HG02642 (cell line): Measurements from ENCODE around the gene JUP.
"Not testable (repeated sequence)": the region's sequence is repeated elsewhere in the genome, so short reads cannot be mapped to it uniquely, and the experiment has no call there.

ENCODE experiments used
- ATAC-seq: cut with Tn5 transposase; IDR thresholded peaks from one replicate; pipeline ENCODE4 v1.9.1; 2021; ENCODE audit warnings: mild to moderate bottlenecking; ENCODE audit not compliant: unreplicated experiment, poor library complexity

JUP gene

GRCh38 chr17:41782142-41782541, 4.4 kb downstream of the JUP start:
- no peak for ATAC-seq

- no peak for ATAC-seq
Measured at GRCh38 chr17:41781404-41782110, 5.0 kb downstream of the JUP start.

DNA sequence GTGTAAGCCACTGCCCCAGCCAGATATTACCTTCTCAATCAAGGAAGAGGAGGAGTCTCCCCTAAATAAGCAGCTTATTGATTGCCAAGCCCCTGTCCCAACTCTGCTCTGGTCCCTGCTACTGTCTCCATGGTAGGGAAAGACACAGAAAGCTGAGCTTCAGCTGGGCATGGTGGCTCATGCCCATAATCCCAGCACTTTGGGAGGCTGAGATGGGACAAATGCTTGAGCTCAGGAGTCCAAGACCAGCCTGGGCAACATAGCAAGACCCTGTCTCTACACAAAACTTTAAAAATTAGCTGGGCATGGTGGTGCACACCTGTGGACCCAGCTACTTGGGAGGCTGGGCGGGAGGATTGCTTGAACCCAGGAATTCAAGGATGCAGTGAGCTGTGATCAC, 6.6 kb downstream of the JUP start:
- no peak for ATAC-seq

- no peak for ATAC-seq
Measured at GRCh38 chr17:41777574-41778188, 8.8 kb downstream of the JUP start.

- ATAC-seq, result no peak
Measured at GRCh38 chr17:41777157-41777573, 9.3 kb downstream of the JUP start.

- not testable (repeated sequence) for ATAC-seq
Measured at GRCh38 chr17:41776262-41776900, 10.1 kb downstream of the JUP start.

DNA sequence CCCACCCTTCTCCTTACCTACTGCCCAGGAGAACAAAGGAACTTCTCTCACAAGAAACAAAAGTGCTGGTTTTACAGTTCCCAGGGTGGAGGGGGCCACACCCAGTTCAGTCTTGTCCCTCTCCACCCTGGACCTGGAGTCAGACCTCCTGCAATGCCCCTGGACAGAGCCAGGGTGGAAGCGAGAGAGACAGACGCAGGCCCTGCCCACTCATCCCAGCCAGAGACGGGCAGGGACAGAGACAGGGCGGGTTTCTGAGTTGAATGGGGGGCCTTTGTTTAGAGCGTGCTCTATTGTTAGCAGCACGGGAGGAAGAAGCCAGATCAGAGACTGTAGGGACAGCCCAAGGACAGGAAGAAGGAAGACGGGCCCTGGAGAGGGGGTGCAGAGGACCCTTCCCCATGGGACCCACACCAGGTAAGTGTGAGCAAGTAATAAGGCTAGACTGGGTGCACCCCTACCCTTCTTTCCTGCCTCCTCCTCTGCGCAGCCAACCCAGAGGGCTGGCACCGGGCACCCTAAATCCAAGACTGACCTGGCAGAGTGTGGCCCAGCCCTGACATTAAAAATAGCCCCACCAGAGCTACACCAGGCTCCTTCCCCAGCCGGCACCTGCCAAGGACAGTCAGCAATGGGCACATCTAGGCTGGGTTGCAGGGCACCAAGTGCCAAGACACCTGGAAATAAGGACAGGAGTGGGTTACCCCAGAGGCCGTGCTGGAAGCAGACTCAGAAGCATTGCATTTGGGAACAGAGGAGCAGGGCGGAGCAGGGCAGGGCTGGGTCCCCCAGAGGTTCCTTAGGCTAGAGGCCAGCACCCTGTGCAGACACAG, 10.9 kb downstream of the JUP start:
- no peak for ATAC-seq

- no peak for ATAC-seq
Measured at GRCh38 chr17:41773731-41774193, 12.7 kb downstream of the JUP start.

DNA sequence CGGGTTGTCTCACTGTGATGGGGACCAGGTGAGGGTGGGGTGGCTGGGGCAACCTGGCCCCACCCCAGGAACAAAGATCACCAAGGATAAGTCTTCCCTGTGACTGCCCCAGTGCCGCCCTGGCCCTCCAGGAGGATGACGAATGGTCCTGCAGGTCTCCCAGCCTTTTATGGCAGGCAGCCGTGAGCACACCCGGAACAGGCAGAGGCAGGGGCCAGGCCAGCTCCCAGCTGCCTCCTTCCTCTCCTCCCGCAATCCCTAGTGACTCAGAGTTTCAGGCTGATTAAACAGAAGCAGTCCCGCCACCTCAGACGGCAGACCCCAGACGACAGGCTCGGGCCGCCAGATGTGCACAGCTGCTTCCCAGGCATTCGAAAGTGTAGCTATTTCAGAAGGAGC, 13.3 kb downstream of the JUP start:
- no peak for ATAC-seq

DNA sequence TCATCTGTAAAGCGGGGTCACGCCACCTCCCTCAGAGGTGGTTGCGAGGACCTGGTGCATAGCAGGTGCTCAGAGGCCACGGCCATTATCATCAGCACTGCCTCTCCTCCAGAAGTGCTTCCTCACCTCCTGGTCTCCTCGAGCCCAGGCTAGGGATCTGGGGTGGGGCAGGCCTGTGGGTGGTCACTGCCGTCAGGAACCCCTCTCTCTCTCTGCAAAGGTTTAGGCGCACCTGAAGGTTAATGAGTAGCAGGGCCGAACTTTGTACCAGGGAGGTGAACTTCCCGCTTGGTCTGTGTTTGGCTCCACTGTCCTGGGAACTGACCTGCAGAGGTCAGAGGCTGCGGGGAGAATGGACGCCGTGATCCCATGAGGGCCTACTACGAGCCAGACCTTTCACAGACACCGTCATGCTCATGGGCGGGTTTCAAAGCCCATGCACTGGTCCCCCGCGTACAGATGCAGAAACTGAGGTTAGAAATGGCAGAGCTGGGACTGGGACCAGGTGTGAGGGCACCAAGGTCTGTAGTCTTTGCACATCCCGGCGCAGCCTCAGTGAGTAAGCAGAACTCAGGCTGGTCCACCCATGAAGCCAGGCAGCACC, 13.8 kb downstream of the JUP start:
- no peak for ATAC-seq

DNA sequence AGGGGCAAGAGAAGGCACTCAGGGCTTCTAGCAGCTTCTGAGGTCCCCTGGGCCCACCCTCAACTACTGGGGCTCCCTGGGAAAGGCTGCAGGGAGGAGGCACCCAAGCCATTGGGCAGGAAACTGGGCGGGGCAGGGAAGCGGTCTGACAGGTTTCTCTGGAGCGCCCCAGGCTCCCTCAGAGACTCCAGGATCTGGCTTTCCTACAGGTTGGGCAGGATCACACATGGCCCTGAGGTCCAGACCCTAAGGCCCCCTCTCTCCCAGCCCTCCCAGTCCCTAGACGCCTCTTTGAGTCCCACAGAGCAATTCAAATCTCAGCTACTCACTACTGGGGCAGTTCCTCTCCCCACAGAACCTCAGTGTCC, 14.3 kb downstream of the JUP start:
- ATAC-seq, result no peak

DNA sequence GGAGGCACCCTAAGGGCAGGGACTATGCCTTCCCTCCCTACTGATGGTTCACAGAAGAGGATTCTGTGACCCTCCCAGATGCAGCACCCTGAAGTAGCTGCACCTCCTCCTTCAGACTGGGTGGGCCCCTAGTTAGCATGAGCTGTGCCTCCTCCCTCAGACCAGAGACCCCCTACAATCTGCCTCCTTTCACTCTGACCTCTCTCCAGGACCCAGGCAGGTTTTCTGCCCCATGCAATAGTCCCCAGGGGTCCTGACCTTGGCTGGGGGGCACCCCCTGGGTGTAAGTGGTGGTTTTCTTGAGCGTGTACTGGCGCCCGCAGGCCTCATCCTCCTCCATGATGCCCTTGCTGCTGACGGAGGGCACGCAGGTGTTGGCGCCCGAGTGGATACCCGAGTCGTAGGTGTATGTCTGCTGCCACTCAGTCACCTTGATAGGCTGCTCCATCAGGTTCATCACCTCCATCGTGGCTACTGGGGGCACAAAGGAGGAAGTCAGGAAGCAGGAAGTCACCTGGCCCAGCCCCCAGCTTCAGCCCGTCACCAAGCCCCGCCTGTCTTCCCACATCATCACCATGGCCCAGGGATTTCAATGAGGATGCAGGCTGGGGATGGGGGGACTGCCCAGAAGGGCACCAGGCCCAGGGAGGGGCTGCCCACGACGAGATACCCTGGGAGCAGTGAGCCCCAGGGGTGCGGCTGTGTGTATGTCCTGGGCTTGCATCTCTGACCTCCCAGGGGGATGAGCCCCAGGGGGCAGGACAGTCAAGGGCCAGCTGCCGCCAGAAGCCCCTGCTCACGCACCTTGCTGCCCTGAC, 14.9 kb downstream of the JUP start:
- no peak for ATAC-seq

DNA sequence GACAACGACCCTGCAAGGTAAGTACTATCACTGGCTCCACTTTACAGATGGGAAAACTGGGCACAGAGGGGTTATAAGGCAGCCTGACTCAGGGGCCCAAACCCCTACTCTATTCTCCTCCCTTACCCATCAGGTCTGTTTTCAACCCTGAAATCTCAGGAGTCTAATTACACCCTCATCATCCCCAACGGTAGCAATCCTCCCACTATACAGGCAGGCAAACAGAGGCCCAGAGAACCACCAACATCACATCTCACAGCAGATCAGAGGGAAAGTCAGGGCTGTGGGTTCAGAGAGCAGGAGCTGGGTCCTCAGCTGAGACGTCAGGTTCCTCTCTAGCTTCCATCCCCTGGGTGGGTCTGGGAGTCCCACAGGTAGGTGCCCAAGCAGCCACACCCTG, 16.5 kb downstream of the JUP start:
- ATAC-seq, result no peak

GRCh38 chr17:41769346-41769862, 17.1 kb downstream of the JUP start:
- ATAC-seq, result no peak

- ATAC-seq, result no peak
Measured at GRCh38 chr17:41768682-41769288, 17.7 kb downstream of the JUP start.

DNA sequence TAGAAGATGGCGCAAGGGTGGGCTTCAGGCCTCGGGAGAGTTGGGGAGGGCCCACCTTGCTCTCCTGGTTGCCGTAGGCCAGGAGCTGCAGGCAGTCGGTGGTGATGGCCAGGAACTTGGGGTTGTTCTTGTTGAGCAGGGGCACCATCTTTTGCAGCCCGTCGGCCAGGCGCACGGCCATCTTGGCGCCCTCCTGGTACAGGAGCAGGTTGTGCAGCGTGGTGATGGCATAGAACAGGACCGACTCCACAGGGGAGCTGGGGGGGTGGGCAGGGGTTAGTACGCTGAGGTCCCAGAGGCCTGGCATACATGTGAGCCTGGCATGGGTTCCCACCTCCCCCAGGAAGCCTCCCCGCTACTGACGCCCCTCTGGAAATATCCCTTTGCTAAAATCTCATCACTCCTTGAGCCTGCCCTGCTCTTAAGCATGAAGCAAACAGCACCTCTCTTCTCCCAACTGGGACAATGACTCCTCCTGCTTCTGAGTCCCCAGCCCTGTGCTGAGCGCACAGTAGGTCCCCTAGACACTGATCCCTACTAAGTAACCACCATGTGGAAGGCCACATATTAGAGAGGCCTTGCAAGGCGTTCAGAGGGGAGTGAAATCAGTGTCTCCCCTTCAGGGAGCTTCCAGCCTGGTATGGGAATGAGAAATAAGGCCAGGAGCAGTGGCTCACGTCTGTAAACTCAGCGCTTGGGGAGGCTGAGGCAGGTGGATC, 19.0 kb downstream of the JUP start:
- ATAC-seq, result no peak

- no peak for ATAC-seq
Measured at GRCh38 chr17:41766135-41766534, 20.4 kb downstream of the JUP start.

DNA sequence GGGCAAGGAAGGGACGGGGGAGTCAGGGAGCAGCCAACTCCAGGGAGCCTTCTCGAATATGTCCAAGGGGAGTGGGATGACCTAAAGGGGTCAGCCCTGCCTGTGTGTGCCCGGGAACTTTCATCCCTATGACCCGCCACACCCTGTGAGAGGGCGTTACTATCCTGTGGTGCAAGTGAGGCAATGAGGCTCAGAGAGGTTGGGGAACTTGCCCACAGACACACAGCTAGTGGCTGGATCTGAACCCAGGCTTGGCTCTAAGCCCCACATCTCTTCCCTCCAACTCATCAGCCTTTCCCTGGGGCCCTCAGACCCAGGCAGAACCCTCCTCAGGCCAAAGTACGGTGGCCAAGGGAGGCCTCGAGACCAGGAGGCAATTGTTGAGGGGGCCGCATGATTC, 23.2 kb downstream of the JUP start:
- ATAC-seq, result no peak
